ENCODE measurements around the gene FABP1. TPM values are rescaled to one million over a fixed set of nuclear protein-coding genes. Genes with fewer than 3 reads are reported as not detected.

FABP1 gene
- total RNA-seq, 6 experiments from 2014 or later = not detected

DNA sequence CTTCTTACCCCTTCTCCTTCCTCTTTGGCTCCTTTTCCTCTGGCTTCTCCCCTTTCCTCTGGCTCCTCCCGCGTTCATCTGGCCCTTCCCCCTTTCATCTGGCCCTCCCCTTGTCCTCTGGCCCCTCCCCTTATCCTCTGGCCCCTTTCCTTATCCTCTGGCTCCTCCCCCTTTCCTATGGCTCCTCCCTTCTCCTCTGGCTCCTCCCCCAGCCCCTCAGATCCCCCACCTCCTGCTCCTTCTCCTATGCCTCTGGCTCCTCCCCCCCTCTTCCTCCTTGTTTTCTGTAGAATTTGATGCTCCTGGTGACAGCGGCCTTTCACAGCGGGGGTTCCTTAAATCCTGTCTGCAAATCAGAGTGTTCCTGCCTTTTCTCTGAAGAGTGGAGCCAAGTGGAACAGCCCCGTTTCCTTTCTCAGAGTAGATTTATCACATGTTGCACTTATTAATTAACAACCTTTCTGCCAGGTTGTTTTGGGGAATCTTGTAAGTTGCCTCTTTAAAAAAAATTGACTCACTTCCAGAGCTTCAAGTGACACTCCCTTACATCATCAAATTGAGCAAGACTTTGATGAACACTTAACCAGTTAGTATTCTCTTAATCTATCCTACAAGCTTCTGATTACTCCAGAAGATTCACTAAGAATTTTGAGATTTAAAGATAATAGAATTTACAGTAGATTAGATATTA, 27.9 kb downstream of the FABP1 start:
- no peak for TF ChIP-seq CTCF (IDR thresholded peaks at IDR 0.05)
- no peak for DNase-seq
- Mint-ChIP-seq H3K27me3 (ENCODE audit: insufficient read depth) (peaks cover 14% of the 10 kb centered on the region), H3K4me3 (no peak overlapping the region), H3K36me3 (ENCODE audit: low read depth) (no peaks in the 10 kb centered on the region), H3K9me3 (no peaks in the 10 kb centered on the region), H3K4me1 (ENCODE audit: low read depth) (no peaks in the 10 kb centered on the region), H3K27ac (no peak overlapping the region)

DNA sequence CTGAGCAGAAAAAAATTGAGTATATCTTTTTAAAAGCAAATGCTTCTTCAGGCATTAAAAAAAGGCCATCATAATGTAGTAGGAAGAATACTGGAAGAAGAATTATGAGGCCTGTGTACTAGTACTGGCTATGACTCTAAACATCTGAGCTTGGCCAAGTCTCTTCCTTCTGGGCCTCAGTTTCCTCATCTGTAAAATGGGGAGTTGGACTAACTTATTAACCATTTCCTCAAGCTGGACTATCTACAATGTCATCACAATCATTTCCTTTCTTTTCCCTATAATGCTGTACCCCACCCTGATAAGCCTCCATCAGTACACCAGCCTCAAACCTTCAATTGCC, 29.3 kb downstream of the FABP1 start:
- Mint-ChIP-seq H3K9me3 (no peaks in the 10 kb centered on the region), H3K36me3 (ENCODE audit: low read depth) (no peaks in the 10 kb centered on the region), H3K27ac (no peak overlapping the region), H3K4me3 (no peak overlapping the region), H3K4me1 (ENCODE audit: low read depth) (no peaks in the 10 kb centered on the region), H3K27me3 (ENCODE audit: insufficient read depth) (peaks cover 11% of the 10 kb centered on the region)
- TF ChIP-seq CTCF (IDR thresholded peaks at IDR 0.05) = no peak
- no peak for DNase-seq

DNA sequence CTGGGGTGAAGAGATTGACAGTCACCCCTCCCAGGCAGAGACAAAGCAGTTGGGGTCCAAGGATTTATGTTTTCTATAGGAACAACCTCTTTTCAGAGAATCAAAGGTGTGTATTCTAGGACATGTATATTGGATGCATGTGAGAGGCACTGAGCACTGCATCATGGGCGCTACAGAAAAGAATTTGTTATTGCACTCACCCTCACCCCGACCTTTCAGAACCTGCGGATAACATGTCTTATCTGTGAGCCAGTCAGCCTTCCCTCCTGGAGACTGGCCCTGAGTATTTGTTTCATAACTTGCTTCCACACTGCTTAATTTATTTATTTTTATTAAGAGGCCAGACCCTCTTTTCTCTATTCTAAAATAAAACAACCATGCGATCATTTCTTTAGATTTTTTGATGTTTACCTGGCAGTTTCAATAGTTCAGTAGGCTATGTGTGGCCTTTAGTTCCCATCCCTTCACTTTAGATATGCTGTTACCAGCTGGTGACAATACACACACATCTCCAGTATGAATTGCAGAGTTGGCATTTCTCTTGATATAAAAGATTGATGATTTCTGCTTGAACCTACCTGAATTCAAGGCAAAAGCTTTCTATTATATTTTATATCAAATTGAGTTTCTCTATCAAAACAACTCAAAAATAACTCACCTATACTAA, 29.8 kb downstream of the FABP1 start:
- Mint-ChIP-seq H3K27ac (no peak overlapping the region), H3K4me1 (ENCODE audit: low read depth) (no peaks in the 10 kb centered on the region), H3K9me3 (no peaks in the 10 kb centered on the region), H3K4me3 (no peak overlapping the region), H3K36me3 (ENCODE audit: low read depth) (no peaks in the 10 kb centered on the region), H3K27me3 (ENCODE audit: insufficient read depth) (peaks cover 7% of the 10 kb centered on the region)
- TF ChIP-seq CTCF (IDR thresholded peaks at IDR 0.05) = no peak
- no peak for DNase-seq

DNA sequence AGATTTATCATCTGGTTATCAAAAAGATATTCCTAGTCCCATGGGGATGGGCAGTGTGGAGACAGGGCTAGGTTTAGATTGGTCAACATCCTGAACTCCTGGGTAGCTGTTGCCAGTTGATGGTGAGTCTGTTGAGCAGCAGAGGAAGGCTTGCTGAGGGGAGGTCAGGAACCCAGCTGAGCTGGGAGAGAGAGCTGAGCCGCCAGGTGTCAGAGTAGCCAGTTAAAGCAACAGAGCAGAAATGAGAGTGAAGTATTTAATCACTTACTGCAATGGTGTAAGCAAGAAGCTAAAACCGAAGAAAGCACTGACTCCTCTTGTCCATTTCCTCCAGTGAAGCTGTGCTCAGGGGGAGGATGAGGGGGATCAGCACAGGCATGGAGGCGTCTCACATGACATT, 30.7 kb downstream of the FABP1 start:
- no peaks in the 10 kb centered on the region for H3K36me3 Mint-ChIP-seq (ENCODE audit: low read depth)
- H3K27me3 Mint-ChIP-seq (ENCODE audit: insufficient read depth) = peaks cover 5% of the 10 kb centered on the region
- H3K9me3 Mint-ChIP-seq = no peaks in the 10 kb centered on the region
- H3K4me1 Mint-ChIP-seq (ENCODE audit: low read depth) = no peaks in the 10 kb centered on the region
- H3K4me3 Mint-ChIP-seq = no peak overlapping the region
- H3K27ac Mint-ChIP-seq = no peak overlapping the region
- DNase-seq = no peak
- TF ChIP-seq CTCF (IDR thresholded peaks at IDR 0.05) = no peak

- Mint-ChIP-seq H3K9me3 (no peaks in the 10 kb centered on the region), H3K4me1 (ENCODE audit: low read depth) (no peaks in the 10 kb centered on the region), H3K4me3 (no peak overlapping the region), H3K36me3 (ENCODE audit: low read depth) (no peaks in the 10 kb centered on the region), H3K27ac (no peak overlapping the region), H3K27me3 (ENCODE audit: insufficient read depth) (peaks cover 10% of the 10 kb centered on the region)
- no peak for DNase-seq
- no peak for TF ChIP-seq CTCF (IDR thresholded peaks at IDR 0.05)
Measured at GRCh38 chr2:88096708-88097107, 31.2 kb downstream of the FABP1 start.
